GM12892 (cell line): Measurements from ENCODE around the gene CYBA. TPM values are rescaled to one million over a fixed set of nuclear protein-coding genes. Genes with fewer than 3 reads are reported as not detected.

Source experiments
- DNase-seq: peaks from one replicate; pipeline ENCODE4 v3.0.0; 2011; ENCODE audit not compliant: insufficient read length
- FAIRE-seq: peaks from 2 replicates; lab custom pipeline; 2011; peaks lifted over from hg19 to GRCh38; lab: Jason Lieb, UNC
- POLR2A ChIP-seq: IDR thresholded peaks from 2 replicates; pipeline ENCODE4 v1.6.1; 2011; ENCODE audit warnings: low read depth, low read length, control low read depth
- POLR2AphosphoS5 ChIP-seq: IDR thresholded peaks from 2 replicates; pipeline ENCODE4 v1.6.1; 2011; ENCODE audit warnings: low read depth, low read length, control low read depth
- TAF1 ChIP-seq: IDR thresholded peaks from 2 replicates; pipeline ENCODE4 v1.6.1; 2011; ENCODE audit warnings: low read depth, mild to moderate bottlenecking, control low read depth, low read length, borderline replicate concordance
- polyA plus RNA-seq: library from polyadenylated mRNA; unstranded; fragments of >200 nt; gene quantifications from one replicate; pipeline ENCODE4 v1.2.1, GENCODE V29; 2012; ENCODE audit warnings: missing spikeins, inconsistent platforms; ENCODE audit not compliant: missing spikeins

Gene CYBA
- 132 TPM for polyA plus RNA-seq

DNA sequence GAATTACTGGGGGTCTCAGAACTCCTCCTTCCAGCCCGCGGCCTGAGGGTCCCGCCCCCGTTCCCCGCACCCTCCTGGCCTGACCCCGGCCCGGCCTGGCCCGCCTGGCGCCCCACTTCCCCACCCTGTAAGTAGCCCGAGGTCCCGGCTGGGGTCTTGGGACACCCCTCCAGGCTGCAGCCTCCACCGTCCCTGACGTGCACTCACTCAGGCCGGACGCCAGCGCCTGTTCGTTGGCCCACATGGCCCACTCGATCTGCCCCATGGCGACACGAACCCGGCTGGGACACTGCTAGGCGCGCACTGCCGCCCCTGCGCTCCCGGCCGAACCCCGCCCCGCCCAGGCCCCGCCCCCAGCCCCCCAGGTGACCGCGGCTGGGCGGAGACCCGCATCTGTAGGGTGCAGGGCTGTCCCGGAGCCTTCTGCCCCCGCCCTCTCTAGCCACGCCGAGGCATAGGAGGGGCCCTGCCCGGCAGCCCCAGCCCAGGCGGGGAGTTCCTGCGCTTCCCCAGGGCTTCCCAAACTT is at the start of gene CYBA:
CYBA (minus strand) TSS at position 305 of the 527 bp plus-strand sequence; CDS start at position 265, 40 bp downstream.
- DNase-seq (peak; percentile 97), FAIRE-seq (no peak)
- peak; percentile 96 for TF ChIP-seq POLR2AphosphoS5
- peak; percentile 74 for TF ChIP-seq TAF1
- peak; percentile 93 for TF ChIP-seq POLR2A

- no peak for FAIRE-seq
- no peak for DNase-seq
- TF ChIP-seq POLR2A (no peak), TAF1 (no peak)
These were observed 49.4 kb upstream of the CYBA start for GRCh38 chr16:88700322-88700635.

DNA sequence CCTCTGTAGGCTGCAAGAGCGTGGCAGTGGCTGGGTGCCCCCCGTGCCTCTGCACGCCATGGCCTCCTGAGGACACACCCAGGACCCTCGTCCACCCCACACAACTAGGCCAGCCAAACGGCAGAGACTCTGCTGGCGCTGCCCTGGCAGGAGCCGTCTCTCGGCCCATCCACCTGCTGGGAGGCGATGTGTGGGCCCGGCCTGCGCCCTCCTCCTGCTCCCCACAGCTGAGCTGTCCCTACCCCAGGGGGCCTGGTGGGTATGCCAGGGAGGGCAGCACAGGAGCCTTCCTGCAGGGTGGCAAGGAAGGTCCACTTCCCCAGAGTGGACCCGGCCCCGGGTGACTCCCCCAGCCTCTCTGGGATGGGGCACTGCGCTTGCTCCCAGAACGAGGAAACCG is 48.3 kb upstream of the CYBA start:
- DNase-seq (no peak), FAIRE-seq (no peak)
- no peak for TF ChIP-seq POLR2A
- no peak for TF ChIP-seq TAF1

DNA sequence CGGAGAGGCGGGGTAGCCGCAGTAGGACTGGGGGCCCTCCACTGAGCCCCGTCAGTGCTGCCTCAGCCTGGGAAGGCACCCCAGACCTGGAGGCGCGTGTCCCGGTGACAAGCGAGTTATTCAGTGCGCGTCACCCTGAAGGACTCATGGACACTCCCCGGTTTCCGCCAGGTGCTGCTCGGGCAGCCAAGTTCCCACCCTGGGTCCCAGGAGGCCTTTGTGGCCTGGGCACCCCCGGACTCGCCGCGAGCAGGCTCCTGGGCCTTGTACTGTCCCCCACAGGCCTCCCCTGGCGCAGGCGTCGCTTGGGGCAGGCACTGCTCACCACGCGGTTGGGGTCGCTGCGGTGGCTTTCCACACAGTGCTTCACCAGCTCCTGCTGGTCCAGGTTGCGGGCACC is 47.8 kb upstream of the CYBA start:
- TF ChIP-seq POLR2AphosphoS5 (no peak), TAF1 (no peak), POLR2A (no peak)
- DNase-seq = no peak
- no peak for FAIRE-seq

- TF ChIP-seq POLR2A (no peak), TAF1 (no peak), POLR2AphosphoS5 (no peak)
- FAIRE-seq (no peak), DNase-seq (no peak)
These were observed 47.2 kb upstream of the CYBA start for GRCh38 chr16:88697831-88698615.

- TF ChIP-seq POLR2A (no peak), POLR2AphosphoS5 (no peak), TAF1 (no peak)
These were observed 46.4 kb upstream of the CYBA start for GRCh38 chr16:88697116-88697830.

DNA sequence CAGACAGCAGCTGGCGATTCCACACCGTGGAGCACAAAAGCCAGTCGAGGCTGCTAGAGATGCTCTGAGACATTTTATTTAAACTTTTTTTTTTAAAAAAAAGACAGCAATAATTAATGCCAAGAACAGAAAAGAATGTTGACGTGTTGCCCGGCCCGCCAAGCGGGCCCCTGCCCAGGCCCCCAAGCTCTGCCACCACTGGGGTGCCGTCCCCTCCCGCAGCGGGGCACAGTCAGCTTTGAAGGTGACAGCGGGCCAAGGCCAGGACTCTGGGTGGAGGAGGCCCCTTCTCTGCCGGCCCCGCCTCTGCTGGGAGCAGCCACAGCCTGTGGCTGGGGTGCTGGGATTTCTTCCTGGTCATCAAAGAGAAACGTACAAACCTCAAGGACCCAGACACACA is 45.6 kb upstream of the CYBA start:
- DNase-seq = no peak
- TF ChIP-seq POLR2AphosphoS5 (no peak), POLR2A (no peak)
- FAIRE-seq = no peak

More at GRCh38 chr16:88697116-88697830, 46.4 kb upstream of the CYBA start:
- no peak for FAIRE-seq
- no peak for DNase-seq

DNA sequence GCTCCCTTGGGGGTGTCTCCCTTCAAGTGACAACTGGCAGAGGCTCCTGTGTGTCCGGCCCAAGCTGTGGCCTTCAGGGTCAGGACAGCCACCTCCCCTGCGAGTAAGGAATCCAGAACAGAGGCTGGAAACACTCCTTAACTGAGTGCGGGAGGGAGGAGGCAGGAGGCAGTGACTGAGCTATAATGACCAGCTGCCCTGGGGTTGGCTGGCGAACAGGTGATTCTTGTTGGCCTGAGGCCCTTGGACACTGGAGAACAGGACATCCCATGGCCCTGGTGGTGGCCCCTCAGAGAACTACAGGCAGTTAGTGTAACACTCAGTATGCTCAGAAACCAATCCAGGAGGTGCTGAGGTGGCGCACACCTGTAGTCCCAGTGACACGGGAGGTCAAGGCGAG is 44.9 kb upstream of the CYBA start:
- no peak for DNase-seq
- no peak for FAIRE-seq
- TF ChIP-seq POLR2AphosphoS5 (no peak), POLR2A (no peak), TAF1 (no peak)

GRCh38 chr16:88695218-88695617 is 44.4 kb upstream of the CYBA start:
- FAIRE-seq = no peak
- TF ChIP-seq POLR2AphosphoS5 (no peak), POLR2A (no peak), TAF1 (no peak)
- no peak for DNase-seq

- TF ChIP-seq POLR2AphosphoS5 = no peak
- no peak for TF ChIP-seq POLR2A
- TF ChIP-seq TAF1 = no peak
- DNase-seq = no peak
- FAIRE-seq = no peak
These were observed 43.6 kb upstream of the CYBA start for GRCh38 chr16:88694221-88695087.

- FAIRE-seq = no peak
- DNase-seq = no peak
These were observed 42.7 kb upstream of the CYBA start for GRCh38 chr16:88693420-88694177.

More at GRCh38 chr16:88693420-88694177, 42.7 kb upstream of the CYBA start:
- TF ChIP-seq POLR2AphosphoS5 (no peak), POLR2A (no peak), TAF1 (no peak)
